ENCODE data around the gene ETFA.

The ETFA gene

GRCh38 chr15:76233921-76234320, 77.3 kb downstream of the ETFA start:
- TF ChIP-seq CREB1 (IDR thresholded peaks at IDR 0.05; ENCODE audit: low read depth) = no peak
- TF ChIP-seq TAF1 (IDR thresholded peaks at IDR 0.05; ENCODE audit: low read depth) = no peak
- no peak for TF ChIP-seq ZBTB7A (IDR thresholded peaks at IDR 0.05; ENCODE audit: low read depth)
- no peak for TF ChIP-seq EGR1 (IDR thresholded peaks at IDR 0.05)
- no peak for TF ChIP-seq TCF12 (IDR thresholded peaks at IDR 0.05; ENCODE audit: low read depth)
- no peak for TF ChIP-seq RAD21 (IDR thresholded peaks at IDR 0.05; ENCODE audit: low read depth)
- no peak for TF ChIP-seq EP300 (IDR thresholded peaks at IDR 0.05; ENCODE audit: borderline replicate concordance)
- TF ChIP-seq TEAD4 (IDR thresholded peaks at IDR 0.05) = no peak
- no peak for TF ChIP-seq REST (IDR thresholded peaks at IDR 0.05; ENCODE audit: low read depth)
- no peak for TF ChIP-seq FOXM1 (IDR thresholded peaks at IDR 0.05; ENCODE audit: borderline replicate concordance, low read depth)
- no peak for TF ChIP-seq MAX (IDR thresholded peaks at IDR 0.05)
- no peak for TF ChIP-seq NFIC (IDR thresholded peaks at IDR 0.05)
- no peak for TF ChIP-seq USF1 (IDR thresholded peaks at IDR 0.05)
- no peak for TF ChIP-seq YY1 (IDR thresholded peaks at IDR 0.05; ENCODE audit: low read depth)
- no peak for TF ChIP-seq CEBPB (IDR thresholded peaks at IDR 0.05)

GRCh38 chr15:76229266-76229665, 82.0 kb downstream of the ETFA start:
- TF ChIP-seq FOXM1 (IDR thresholded peaks at IDR 0.05; ENCODE audit: borderline replicate concordance, low read depth) (no peak), NFIC (IDR thresholded peaks at IDR 0.05) (no peak), MAX (IDR thresholded peaks at IDR 0.05) (no peak), TAF1 (IDR thresholded peaks at IDR 0.05; ENCODE audit: low read depth) (no peak), RAD21 (IDR thresholded peaks at IDR 0.05; ENCODE audit: low read depth) (no peak), TCF12 (IDR thresholded peaks at IDR 0.05; ENCODE audit: low read depth) (no peak)

GRCh38 chr15:76223521-76223920, 87.7 kb downstream of the ETFA start:
- TF ChIP-seq USF1 (IDR thresholded peaks at IDR 0.05) (no peak), CREB1 (IDR thresholded peaks at IDR 0.05; ENCODE audit: low read depth) (no peak), CEBPB (IDR thresholded peaks at IDR 0.05) (no peak), NFIC (IDR thresholded peaks at IDR 0.05) (no peak), TAF1 (IDR thresholded peaks at IDR 0.05; ENCODE audit: low read depth) (no peak), REST (IDR thresholded peaks at IDR 0.05; ENCODE audit: low read depth) (no peak), ZBTB7A (IDR thresholded peaks at IDR 0.05; ENCODE audit: low read depth) (no peak), TCF12 (IDR thresholded peaks at IDR 0.05; ENCODE audit: low read depth) (no peak)

GRCh38 chr15:76222159-76222558, 89.1 kb downstream of the ETFA start:
- TF ChIP-seq MAX (IDR thresholded peaks at IDR 0.05) (no peak), CEBPB (IDR thresholded peaks at IDR 0.05) (no peak), EGR1 (IDR thresholded peaks at IDR 0.05) (no peak), FOXM1 (IDR thresholded peaks at IDR 0.05; ENCODE audit: borderline replicate concordance, low read depth) (no peak), ZBTB7A (IDR thresholded peaks at IDR 0.05; ENCODE audit: low read depth) (no peak), EP300 (IDR thresholded peaks at IDR 0.05; ENCODE audit: borderline replicate concordance) (no peak), RAD21 (IDR thresholded peaks at IDR 0.05; ENCODE audit: low read depth) (no peak), CREB1 (IDR thresholded peaks at IDR 0.05; ENCODE audit: low read depth) (no peak), TEAD4 (IDR thresholded peaks at IDR 0.05) (no peak)

GRCh38 chr15:76221085-76221767, 90.0 kb downstream of the ETFA start:
- no peak for TF ChIP-seq TCF12 (IDR thresholded peaks at IDR 0.05; ENCODE audit: low read depth)
- no peak for TF ChIP-seq FOXM1 (IDR thresholded peaks at IDR 0.05; ENCODE audit: borderline replicate concordance, low read depth)
- no peak for TF ChIP-seq TEAD4 (IDR thresholded peaks at IDR 0.05)
- TF ChIP-seq USF1 (IDR thresholded peaks at IDR 0.05) = no peak
- no peak for TF ChIP-seq CREB1 (IDR thresholded peaks at IDR 0.05; ENCODE audit: low read depth)
- TF ChIP-seq NFIC (IDR thresholded peaks at IDR 0.05) = no peak
- TF ChIP-seq RAD21 (IDR thresholded peaks at IDR 0.05; ENCODE audit: low read depth) = no peak
- no peak for TF ChIP-seq CEBPB (IDR thresholded peaks at IDR 0.05)
